Fibroblast of peridontal ligament (primary cell): Measurements from ENCODE around the gene TMEM269.

Source experiments
- DNase-seq: peaks from one replicate; pipeline ENCODE4 v3.0.0-alpha.2; 2010; ENCODE audit errors: extremely low read depth

Gene TMEM269

DNA sequence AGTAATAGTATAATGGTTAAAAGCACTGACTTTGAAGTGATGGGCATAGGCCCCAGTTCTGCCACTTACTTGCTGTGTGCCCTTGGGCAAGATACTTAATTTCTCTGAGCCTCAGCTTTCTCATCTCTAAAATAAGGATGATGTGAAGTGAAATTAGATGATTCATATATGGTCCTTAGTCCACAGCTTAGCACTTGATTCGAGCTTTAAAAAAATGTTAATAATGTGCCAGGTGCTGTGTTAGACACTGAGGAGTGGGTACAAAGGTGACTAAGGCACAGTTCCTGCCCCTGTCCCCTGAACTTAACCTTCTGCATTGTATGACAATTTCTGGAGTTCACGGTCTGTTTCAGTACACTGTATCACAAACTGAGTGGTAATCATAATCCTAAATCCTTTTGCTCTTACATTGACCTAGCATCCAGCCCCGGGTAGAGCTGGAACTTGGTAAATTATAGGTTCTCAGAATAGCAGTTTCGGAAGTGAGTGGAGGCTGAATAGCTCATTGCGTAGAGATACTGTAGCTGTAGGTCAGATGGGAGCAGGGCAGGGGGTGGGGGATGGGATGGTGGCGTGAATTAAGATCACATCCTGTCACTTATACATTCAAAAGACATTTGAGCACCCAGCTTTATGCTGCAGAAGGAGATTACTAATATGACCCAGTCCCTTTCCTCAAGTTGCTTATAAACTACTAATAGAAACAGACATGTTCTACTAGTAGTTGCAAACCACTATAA, 63.1 kb downstream of the TMEM269 start:
- no peak for DNase-seq

DNA sequence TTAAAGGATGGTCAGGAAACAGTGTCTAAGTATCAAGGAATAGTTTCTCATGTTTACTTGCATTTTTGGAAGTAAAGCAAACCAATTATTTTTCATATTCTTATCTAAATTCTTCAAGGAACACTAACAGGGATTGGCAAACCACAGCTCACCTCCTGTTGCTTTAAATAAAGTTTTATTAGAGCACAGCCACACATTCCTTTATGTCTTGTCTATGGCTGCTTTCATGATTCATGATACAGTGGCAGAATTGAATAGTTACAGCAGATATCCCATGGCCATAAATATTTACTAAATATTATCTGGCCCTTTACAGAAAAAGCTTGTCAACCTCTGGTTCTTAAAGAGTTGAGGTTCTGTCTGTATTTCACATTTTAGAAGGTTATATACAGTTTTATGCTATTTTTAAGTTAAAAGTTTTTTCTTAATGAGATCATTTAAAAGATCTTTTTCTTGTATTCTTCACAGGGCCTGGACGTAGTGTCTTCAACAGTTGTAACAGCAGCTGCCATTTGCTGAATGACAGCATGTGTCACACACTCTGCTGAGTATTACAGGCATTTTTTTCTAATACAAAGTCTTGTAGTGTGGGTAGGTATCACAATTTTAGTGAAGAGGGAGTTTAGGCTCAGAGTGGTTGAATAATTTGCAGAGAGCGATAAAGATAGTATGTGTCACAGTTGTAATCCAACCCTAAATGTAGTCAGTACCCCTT, 64.2 kb downstream of the TMEM269 start:
- DNase-seq: no peak

GRCh38 chr1:42849944-42850343, 65.2 kb downstream of the TMEM269 start:
- no peak for DNase-seq
